Esophagus squamous epithelium (tissue), 5 donors: ENCODE results near the gene MRPL11. TPM values are rescaled to one million over a fixed set of nuclear protein-coding genes. Genes with fewer than 3 reads are reported as not detected.

ENCODE experiments used
- DNase-seq: peaks from one replicate; lab custom pipeline; 2025; lab: John Stamatoyannopoulos, UW
- H3K27ac ChIP-seq, 4 donors: fragments of 200-600 bp; sonication (generic); one replicate each; pipeline ENCODE4 v1.5.1; 2016 to 2019; ENCODE audit warnings: mild to moderate bottlenecking in 1 of 4
- H3K27me3 ChIP-seq, 4 donors: fragments of 200-600 bp; sonication (generic); 1 replicate in 3 of 4; 2 replicates in 1 of 4; pipeline versions ENCODE4 v1.5.1 to v1.6.0; 2017 to 2021; ENCODE audit warnings: antibody characterized with exemption in 1 of 4
- H3K36me3 ChIP-seq, 3 donors: fragments of 200-600 bp; sonication (generic); one replicate each; pipeline ENCODE4 v1.5.1; 2016 to 2019
- H3K4me1 ChIP-seq, 3 donors: fragments of 200-600 bp; sonication (generic); one replicate each; pipeline ENCODE4 v1.5.1; 2017 to 2019
- H3K4me3 ChIP-seq, 4 donors: fragments of 200-600 bp; sonication (generic); 1 replicate in 3 of 4; 2 replicates in 1 of 4; pipeline ENCODE4 v1.5.1; 2016 to 2019; ENCODE audit warnings: mild to moderate bottlenecking in 2 of 4, moderate library complexity in 1 of 4
- H3K9me3 ChIP-seq, 3 donors: fragments of 200-600 bp; sonication (generic); one replicate each; pipeline ENCODE4 v1.5.1; 2016 to 2019
- CTCF ChIP-seq, 6 experiments: fragments of 450-650 bp in 4 of 6; fragments of 200-600 bp in 2 of 6; sonication (generic) in 2 of 6; IDR thresholded peaks; one replicate each; pipeline ENCODE4 v1.5.1; 2016 to 2019; ENCODE audit warnings: antibody characterized with exemption in 6 of 6, mild to moderate bottlenecking in 4 of 6, moderate library complexity in 4 of 6
- POLR2A ChIP-seq, 4 donors: fragments of 450-650 bp; IDR thresholded peaks; one replicate each; pipeline ENCODE4 v1.6.1; 2017; ENCODE audit warnings: antibody characterized with exemption in 4 of 4, mild to moderate bottlenecking in 4 of 4, moderate library complexity in 3 of 4
- WGBS, 2 donors: methylation state at CpG; one replicate each; pipeline ENCODE4 v1.1.5; 2018; 5-methylcytosine and 5-hydroxymethylcytosine counted together
- intact Hi-C: fragments of 100-400 bp; cut with DNase I; formaldehyde crosslinking; loops from one replicate; pipeline ENCODE4 v1.15.0; 2022
- total RNA-seq, 4 donors: library from RNA; depleted of rRNA; stranded (reverse); fragments of >200 nt; gene quantifications; one replicate each; pipeline ENCODE4 v1.1.0, GENCODE V29; 2016
- donor health status: DM: yes; HTN: yes; CAD: no.

The MRPL11 gene
- total RNA-seq, 4 donors from 2014 or later: 39.3 to 66.4 (median 54.2) TPM

GRCh38 chr11:66475349-66476172, 36.9 kb upstream of the MRPL11 start:
- TF ChIP-seq POLR2A (IDR thresholded peaks at IDR 0.05): no peak
- TF ChIP-seq CTCF (IDR thresholded peaks at IDR 0.05): no peak
- H3K27me3 ChIP-seq: no peaks in the 10 kb centered on the region
- H3K27ac ChIP-seq: no peak overlapping the region
- no peaks in the 10 kb centered on the region for H3K9me3 ChIP-seq
- peaks cover 8 to 39% (median 10%) of the 10 kb centered on the region in 3 donors for H3K4me1 ChIP-seq
- H3K36me3 ChIP-seq: peaks cover 0 to 67% (median 6%) of the 10 kb centered on the region in 3 donors
- no peak for DNase-seq
- intact Hi-C loops: no loop called here
- H3K4me3 ChIP-seq: no peak overlapping the region
- 89 to 93% methylated on average over 7 to 11 of the region's 44 CpGs for WGBS, 2 donors

GRCh38 chr11:66473608-66474515, 35.2 kb upstream of the MRPL11 start:
- no peak for DNase-seq
- no peak for TF ChIP-seq POLR2A (IDR thresholded peaks at IDR 0.05)
- TF ChIP-seq CTCF (IDR thresholded peaks at IDR 0.05): no peak
- Histone ChIP-seq H3K4me1 (peaks cover 2 to 28% (median 3%) of the 10 kb centered on the region in 3 donors), H3K4me3 (no peak overlapping the region), H3K27me3 (no peaks in the 10 kb centered on the region), H3K27ac (no peak overlapping the region), H3K36me3 (peaks cover 0 to 71% (median 6%) of the 10 kb centered on the region in 3 donors), H3K9me3 (no peaks in the 10 kb centered on the region)
- intact Hi-C loops: no loop called here
- WGBS, 2 donors: 32 to 65% methylated on average over 4 to 5 of the region's 20 CpGs

- WGBS, 2 donors: 89% methylated on average over 11 of the region's 11 CpGs; no CpG with 5 or more reads in 1 of the 2 donors
- intact Hi-C loops: no loop called here
These were observed 34.5 kb upstream of the MRPL11 start for GRCh38 chr11:66473167-66473566.

GRCh38 chr11:66472054-66472453, 33.4 kb upstream of the MRPL11 start:
- no peak for DNase-seq
- H3K4me1 ChIP-seq: peaks cover 5 to 33% (median 9%) of the 10 kb centered on the region in 3 donors
- H3K36me3 ChIP-seq: peaks cover 0 to 65% (median 6%) of the 10 kb centered on the region in 3 donors
- TF ChIP-seq CTCF (IDR thresholded peaks at IDR 0.05) (no peak), POLR2A (IDR thresholded peaks at IDR 0.05) (no peak)
- 88 to 89% methylated on average over 4 to 9 of the region's 9 CpGs for WGBS, 2 donors
- no peak overlapping the region for H3K4me3 ChIP-seq
- intact Hi-C loops: no loop called here
- no peaks in the 10 kb centered on the region for H3K9me3 ChIP-seq
- no peak overlapping the region for H3K27ac ChIP-seq
- H3K27me3 ChIP-seq: no peaks in the 10 kb centered on the region

More at GRCh38 chr11:66473167-66473566, 34.5 kb upstream of the MRPL11 start:
- TF ChIP-seq POLR2A (IDR thresholded peaks at IDR 0.05) (no peak), CTCF (IDR thresholded peaks at IDR 0.05) (no peak)
- Histone ChIP-seq H3K4me3 (no peak overlapping the region), H3K4me1 (peaks cover 0 to 24% (median under 1%) of the 10 kb centered on the region in 3 donors), H3K27me3 (no peaks in the 10 kb centered on the region), H3K9me3 (no peaks in the 10 kb centered on the region), H3K36me3 (peaks cover 0 to 73% (median 6%) of the 10 kb centered on the region in 3 donors), H3K27ac (no peak overlapping the region)
- no peak for DNase-seq
